Activated effector memory CD4-positive, alpha-beta T cell treated with Interleukin-2 at 50 U/mL for 16 hours (primary cell): ENCODE results near the gene GLIS1.

Source experiments
- DNase-seq: peaks from one replicate; pipeline ENCODE4 v3.0.0-alpha.2; 2020

GLIS1 gene

DNA sequence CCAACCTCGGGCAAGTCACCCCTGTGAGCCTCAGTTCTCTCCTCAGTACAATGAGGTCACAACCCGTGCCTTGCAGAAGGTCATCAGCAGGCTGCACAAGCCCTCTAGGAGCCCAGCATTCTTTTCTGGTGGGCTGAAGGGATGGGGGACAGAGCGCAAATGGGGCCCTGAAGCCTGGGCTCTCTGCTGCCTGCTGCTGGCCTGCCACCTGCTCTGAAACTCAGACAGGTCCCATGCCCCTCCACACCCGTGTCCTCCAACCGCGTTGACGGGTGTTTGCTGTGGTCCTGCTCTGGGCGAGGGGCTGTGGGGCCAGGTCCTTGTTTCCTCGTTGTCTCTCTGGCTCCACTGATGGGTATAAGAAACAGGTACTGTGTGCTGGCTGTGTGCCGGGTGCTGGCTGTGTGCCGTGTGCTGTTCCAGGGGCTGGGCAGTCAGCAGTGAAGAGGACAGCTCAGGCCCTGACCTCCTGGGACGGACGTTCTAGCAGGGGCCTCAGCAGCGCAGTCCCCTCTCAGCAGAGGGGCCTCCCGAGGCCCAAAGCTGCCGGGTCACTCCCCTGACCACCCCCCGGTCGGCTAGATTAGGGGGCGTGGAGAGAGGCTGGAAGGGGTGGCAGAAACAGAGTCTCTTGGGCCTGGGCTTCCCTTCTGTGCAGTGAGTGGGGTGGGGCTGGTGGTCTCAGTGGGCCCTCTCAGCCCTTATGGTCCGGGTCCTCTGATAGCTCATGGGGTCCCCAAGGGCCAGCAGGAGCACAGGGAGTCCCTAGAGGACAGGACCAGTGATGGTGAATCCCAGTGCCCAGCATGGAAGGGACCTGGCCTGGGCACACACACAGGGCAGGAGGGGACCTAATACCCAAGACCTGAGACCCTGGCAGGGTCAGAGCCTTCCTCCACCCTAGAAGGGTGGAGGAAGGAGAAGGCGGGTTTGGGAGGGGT lies 237.6 kb downstream of the GLIS1 start:
- no peak for DNase-seq

DNA sequence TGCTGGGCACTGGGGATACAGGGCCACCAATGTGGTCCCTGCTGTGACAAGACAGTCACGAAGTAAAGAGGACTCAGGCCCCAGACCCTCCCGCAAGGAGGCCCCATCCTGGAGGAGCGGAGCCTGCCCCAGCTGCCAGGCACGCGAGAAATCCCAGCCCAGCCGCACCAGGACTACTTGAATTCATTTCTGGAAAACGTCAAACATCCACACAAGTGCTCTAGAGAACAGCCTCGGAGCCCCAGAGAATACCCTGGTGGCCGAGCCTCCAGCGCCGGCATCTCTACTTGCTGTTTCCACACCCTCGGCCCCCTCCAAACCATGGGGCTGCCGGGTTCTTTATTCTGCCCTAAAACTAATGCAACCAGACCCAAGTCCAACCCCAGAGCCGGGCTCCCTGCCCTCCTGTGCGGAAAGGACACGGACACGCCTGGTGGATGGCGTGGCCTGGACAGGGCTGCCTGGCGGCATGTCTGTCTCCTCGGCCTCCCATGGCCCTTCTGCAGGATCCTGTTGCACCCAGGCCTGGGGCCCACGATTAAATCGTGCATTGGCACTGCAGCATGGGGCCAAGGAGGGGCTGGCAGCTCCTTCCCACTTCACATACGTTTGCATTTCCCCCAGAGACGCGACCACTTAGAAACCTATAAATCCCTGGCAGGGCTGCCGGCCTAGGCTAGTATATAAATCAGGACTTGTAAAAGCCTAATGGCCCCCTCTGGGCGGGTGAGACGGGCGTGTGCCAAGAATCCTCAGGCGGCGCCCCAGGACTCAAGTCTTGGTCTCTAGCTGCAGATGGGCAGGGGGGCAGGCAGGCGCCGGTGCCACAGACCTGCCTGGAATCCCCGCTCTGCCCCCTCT lies 238.5 kb downstream of the GLIS1 start:
- no peak for DNase-seq

DNA sequence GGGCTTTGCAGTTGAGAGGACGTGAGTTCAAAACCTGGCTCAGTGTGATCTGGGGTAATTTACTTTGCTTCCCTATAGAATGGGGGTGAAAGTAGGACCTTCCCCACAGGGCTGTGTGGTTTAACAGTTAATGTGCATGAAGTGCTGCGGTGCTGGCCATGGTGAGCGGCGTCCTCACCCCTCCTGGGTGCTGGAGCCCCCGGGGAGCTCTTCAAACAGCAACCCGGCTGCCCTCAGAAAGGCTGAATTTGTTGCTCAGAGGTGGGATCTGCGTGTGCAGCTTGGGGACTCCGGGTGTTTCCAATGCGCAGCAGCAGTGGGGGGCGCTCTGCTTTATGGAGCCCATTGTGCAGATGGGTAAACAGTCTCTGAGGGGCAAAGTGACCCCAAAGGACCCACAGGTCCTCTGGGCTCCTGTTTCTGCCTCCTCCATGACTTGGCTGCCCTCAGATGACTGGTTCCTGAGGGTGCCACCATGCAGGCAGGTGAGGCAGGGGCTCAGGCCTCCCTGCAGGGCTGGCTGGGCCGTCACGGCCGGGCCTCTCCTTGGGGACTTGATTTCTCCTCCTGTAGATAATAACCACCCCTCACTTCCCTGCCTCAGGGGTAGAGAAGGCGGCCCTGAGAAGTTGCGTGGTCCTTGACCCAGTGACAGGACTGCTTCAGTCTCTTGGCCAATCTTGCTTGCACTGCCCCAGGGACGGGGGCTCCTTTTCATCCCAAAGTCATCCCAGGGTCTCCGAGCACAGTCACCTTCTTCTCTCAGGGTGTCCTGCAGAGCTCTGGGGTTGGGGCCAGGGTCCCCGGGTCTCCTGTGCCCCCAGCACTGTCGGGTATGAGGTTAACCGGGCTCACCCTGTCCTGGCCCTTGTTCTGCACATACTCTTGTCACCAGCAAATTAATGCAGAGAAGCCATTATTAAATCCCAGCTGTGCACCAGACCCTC lies 239.4 kb downstream of the GLIS1 start:
- DNase-seq, result no peak

DNA sequence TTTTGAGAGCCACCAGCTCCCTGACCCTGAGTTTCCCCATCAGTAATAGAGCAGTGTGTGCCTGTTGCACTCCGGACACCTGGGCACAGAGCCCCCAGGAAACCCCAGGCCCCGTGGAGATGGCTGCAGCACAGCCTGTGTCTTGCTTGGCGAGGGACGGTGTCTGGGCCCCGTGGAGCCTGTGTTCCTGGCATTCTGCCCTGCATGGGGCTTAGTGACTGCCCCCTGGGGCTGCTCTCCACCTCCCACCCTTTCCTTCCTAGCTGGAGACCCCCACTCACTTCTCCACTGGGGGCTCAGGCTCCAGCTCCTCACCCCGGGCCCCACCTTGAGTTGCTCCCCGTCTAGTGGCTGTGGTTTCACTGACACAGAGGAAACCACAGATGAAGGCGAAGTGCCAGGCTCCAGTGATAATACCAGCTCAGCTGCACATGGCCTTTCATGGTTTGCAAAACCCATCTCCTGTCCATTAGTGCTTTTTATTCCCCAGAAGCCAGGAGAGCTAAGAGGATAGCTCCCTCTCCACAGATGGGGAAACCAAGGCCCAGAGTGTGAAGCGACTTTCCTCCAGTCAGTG lies 240.3 kb downstream of the GLIS1 start:
- DNase-seq, result no peak

DNA sequence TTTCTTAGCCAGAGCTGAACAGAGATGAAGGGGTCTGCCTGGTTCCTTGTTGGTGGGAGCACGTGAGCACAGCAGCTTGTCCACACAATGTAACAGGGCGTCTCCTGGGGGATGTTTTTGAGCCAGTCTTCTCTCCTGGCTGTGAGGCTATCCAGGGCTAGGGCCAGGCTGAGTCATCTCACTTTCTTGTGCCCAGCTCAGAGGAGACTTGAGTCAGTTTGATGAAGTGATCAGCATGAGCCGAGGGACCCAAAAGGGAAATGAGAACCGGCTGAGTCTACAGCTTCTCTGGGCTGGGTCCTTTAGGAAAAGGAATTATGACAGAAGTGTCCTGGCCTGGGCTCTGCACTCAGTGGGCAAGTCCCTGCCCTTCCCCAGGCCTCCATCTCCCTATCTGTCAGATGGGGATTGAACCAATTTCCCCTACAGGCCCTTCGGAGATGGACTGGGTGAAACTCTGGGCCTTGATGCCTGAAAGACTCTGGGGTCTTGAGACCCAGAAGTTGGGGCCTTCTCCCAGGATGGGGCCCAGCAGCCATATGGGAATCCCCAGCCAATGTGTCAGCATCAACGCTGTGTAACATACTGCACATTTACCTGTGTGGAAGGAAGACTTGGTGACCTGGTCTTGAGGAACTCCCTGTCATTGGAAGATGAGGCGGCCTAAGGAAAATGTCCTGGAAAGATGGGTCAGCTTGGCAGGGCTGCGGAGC lies 243.2 kb downstream of the GLIS1 start:
- DNase-seq, result no peak

DNA sequence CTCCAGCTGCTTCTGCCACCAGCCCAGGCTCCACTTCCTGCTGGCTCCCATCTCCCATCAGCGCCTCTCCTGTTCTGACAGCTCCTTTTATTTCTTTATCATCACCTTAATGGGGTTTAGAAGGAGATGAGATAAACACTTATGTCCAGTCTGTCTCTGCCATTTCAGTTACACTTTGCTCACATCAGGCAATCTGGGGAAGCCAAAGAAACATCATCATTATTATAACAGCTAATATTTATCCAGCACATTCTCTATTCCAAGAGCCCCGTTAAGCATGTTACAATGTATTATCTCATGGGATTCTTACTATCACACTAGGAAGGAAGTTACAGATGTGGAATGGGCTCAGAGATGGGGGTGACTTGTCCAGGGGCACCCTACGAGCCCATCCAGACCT lies 248.6 kb downstream of the GLIS1 start:
- DNase-seq, result no peak

DNA sequence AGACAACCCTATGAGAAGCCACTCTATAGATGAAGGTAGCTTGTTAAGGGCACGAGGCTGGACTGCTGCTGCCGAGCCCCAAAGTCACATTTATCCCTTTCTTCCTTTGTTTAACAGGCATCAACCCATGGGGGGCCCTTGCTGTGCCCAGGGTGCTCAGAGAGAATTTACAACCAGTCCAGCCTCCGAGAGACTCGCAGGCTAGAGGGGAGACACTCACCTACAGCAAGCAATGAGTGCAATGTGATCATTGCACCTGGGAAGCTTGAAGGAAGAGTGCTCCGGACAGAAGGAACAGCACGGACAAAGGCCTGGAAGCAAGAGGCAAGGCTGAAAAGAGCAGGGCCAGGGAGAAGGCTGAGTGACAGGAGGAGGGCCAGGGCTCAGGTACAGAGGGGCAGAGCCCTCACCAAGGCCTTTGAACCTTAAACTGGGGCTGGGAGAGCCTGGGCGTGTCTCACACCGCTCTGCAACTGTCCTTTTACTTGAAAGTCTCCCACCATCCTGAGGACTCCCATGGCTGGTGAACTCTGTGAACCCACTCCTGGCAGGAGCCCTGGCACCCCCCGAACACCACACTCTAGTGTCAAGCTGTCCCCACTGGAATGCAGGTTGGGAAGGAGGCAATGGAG lies 252.5 kb downstream of the GLIS1 start:
- DNase-seq, result no peak

DNA sequence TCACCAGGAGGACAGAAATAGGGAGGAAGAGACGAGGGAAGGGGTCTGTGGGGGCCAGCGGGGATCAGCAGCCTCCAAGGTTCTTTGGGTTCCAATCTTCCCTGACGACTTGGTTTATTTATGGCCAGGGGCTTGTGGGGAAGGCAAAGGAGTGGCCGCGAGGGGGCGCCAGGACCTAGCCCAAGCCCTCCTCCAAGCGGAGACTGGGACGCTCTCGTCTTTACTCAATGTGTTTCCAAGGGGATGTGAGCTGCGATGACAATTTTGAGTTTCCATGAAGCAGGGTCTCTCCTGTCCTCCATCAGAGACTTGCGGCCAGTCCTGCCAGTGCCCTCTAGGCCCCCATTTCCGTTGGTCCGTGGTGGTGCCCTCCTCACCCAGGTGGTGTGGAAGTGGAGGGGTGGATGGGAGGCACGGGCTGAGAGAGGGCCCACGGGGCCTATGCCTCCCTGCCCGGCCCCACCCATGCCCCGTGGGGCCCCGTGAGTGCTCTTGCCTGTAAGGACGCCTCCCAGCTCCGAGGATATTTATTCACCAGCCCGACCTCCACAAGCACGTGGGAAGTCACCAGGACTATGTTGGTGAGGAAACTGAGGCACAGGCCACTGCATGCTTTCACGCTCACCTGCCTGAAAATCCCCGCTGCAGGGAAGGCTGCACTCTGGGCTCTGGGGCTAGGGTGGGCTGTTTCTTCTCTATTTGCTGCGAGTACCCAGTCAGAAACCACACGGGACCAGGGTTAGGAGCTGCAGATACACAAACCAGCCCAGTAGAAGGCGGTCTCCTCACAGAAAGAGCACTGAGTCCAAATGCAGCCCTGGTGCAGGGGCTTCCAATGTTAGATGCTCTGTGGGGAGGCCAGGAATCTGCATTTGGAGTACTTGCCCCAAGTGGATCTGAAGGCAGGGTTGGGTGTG lies 253.2 kb downstream of the GLIS1 start:
- peak; percentile 30 for DNase-seq

DNA sequence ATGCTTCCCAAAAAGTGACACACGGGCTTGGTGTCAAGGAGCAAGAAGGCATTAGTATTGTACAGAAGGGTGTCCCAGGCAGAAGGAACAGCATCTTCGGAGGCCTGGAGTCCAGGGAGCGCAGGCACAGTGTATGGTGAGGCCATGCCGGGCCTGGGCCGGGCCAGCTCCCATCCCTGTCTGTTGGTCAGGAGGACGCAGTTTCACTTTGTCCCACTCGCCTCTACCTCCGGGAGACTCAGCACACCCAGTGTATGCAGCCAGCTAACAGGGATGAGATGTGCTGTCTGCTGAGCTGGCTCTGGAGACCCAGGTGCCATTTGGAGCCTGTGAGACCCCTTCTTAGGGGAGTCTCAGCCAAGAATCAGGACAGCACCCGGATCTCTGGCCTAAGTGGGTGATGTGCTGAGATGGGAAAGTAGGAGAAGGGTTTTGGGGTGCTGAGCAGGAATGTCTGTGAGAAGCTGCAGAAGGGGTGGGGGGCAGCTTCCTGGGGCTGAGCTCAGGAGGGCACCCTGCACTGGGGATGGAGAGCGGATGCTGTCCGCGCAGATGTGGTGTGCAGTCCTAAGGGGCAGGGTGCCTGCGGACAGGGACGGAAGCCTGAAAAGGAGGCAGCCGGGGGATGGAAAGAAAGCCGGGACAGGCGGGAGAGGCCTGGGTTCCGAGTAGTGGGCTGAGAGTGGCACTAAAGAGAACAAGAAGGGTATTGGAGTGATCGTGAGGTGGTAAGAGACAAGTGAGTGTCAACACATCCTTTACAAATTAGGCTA lies 254.1 kb downstream of the GLIS1 start:
- no peak for DNase-seq

DNA sequence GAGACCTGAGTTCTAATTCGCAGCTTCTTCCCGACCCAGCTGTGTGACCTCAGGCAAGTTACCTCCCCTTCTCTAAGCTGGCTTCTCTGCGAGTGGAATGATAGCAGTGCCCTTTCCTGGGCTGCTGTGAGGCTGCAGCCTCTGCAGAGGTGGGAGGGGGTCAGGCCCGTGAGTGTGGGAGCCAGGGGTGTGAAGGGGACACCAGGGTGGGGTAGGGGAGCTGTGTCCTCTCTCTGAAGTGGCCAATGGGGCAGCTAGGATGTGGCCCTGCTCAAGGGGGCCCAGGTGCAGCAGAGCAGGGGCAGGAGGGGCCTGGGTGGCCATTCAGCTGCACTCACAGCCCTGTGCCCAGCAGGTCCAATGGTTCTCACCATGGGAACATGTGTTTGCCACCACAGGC lies 255.3 kb downstream of the GLIS1 start:
- no peak for DNase-seq

DNA sequence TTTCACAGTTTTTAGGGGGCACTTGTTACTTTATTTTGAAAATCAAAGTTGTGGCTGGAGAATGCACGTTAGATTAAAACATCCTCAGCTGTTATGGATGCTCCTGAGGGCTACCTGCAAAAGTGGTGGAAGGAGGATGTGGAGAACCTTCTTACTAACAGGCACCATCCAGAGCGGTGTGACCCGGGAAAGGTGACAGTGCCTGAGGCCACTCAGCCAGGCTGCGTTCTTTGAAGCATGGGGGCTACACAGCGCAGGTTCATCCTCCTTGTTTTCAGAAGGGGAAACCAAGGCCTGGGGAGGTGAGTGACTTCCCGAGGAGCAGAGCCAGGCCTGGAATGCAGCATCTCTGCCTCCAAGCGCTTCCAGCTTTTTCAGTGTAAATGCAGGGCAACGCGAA lies 255.8 kb downstream of the GLIS1 start:
- no peak for DNase-seq

DNA sequence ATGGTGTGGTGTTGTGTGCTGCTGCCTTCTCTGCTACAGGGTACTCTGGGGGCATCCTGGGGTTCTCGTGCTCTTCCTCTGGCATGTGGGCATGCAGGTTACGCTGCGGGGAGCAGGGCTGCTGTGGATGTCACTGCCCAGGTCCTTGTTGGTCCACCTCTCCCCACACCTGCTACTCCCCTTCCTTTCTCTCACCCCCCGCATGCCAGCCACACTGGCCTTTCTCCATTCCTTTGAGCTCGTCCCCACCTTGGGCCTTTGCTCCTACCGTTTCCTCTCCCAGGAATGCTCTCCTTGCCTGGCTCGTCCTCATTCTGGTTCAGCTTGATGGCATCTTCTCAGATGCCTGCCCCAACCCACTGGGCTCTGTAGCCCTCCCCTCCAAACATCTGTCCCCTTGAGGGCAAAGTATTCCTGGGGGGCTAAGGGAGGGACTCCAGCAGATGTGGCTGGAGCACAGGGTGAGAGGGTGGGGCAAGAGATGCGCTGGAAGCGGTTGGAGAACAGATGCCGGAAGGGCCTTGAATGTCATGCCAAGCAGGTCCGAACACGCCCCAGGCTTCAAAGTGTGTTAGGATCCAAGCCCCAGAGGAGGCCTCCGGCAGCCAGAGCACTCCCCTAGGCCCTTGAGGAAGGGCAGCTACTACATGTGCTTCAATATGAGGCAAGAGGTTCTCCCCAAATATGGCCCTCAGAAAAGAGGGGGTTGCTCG lies 256.4 kb downstream of the GLIS1 start:
- no peak for DNase-seq

DNA sequence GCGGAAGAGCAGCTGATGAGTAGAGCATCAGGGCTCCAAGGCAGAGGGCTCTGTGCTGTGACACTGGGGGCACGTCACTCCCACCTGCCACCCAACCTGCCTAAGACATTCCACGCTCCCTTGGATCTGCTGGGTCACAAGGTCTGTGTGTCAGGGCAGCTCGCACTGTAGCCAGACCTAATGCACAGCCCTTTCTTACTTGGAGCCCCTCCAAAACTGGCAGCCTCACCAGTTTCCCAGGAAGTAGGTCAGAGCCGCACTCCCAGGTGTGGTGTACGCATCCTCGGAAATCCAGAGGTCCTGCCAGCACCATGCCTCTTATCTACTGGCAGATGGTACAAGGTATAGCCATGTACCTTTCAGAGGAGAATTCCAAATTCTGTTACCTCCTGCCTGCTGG lies 257.5 kb downstream of the GLIS1 start:
- no peak for DNase-seq

DNA sequence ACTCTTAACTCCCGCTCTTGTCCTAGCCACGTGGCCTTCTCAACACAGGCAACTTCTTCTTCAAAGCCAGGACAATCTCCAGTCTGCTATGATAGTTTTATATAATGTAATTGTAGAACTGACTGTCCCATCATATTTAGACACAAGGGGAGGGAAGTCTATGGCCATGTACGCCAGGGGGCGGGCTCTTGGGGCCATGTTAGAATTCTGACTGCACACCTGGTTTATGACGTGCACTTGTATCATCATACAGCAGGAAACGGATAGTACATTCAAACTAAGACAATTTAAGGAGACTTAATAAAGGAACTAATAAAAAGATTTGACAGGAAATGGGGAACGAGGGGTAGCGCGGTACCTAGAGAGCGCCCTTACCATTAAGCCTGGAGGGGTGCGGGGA lies 258.3 kb downstream of the GLIS1 start:
- no peak for DNase-seq

DNA sequence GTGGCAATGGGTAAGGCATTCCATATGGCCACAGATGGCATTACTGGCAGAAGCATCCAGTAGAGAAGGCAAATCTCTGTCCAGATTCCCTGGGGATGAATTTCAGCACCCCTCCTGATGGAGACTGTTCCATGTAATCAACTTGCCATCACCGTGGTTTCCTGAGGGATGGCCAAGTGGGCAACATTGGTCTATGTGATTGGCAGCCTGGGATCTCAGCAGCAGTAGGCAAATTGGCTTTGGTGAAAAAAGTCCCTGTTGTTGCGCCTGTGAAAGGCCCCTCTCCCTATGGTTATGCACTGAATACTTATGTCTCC lies 260.5 kb downstream of the GLIS1 start:
- DNase-seq, result no peak

DNA sequence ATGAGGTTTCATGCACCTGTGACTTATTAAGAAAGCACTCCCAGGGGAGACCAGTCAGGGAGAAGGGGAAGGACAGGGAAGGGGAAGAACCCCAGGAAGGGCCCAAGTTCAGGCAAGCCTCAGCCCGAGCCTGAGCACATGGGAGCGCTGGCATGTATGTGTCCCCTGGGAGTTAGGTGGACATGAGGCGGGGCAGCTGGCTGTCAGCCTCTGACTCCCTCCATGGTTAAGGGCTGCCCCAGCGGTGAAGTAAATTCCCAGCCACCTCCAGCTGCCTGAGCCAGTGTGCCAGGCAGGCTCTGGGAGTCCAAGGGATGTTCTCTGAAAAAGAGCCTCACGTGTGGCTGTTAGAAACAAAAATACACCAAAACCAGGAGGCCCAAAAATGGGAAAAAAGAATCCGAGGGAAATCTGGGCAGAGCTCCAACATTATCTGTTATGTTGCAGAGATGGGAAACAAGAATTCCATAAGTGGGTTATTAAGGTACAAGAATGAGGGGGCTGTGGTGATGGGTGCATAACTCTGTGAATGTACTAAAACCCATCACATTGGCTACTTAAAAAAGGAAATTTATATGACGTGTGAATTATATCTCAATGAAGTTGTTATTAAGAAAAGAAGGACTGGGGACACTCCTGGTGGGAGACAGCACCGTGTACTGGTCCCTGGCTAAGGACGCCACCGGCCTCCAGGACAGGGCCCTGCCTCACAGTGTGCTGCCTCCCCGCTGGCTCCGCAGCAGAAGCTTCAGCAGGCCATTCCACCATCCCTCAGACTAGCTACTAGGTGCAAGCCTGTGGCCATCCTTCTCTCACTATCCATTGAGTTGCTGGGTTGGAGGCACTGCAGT lies 261.1 kb downstream of the GLIS1 start:
- no peak for DNase-seq

DNA sequence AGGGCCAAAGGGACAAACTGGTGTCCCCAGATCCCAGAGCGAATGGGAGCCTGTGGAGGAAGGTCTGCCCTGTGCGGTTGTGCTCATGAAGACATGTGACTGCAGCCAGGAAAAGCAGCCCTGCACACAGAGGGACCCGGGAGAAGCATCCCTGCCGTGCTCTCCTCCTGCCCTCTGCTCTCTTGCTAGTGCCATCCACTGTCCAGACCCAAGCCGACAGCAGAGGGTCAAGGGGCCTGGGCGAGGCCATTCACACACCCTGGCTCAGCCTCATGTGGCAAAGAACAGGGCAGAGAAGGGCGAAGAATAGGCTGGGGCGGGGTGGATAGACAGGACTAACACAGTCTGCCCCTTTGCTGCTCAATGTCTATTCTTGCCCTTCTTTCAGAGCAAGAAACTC lies 262.4 kb downstream of the GLIS1 start:
- no peak for DNase-seq

DNA sequence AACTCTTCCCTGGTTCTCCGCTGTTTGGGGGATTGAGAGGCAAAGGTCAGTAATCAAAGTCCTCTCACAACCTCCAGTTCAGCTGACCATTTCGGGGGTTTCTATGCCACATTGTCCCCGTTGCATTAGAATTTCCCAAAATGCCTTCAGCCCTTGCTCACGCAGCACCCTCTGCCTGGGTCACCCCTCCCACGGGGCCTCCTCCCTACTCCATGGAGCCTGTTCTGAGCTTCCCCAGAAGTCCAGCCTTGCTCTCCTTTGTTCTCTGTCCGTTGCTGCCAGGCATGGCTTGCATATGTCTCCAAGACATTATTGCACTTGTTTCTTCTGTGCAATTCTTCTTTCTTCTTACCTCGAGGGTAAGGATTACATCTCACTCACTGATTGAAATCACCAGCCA lies 263.3 kb downstream of the GLIS1 start:
- no peak for DNase-seq
